IMR-90 (cell line): Measurements from ENCODE around the gene FITM1.

Source experiments
- CTCF ChIP-seq: conservative IDR thresholded peaks from 2 replicates; pipeline ENCODE4 v1.5.1; 2012; ENCODE audit warnings: mild to moderate bottlenecking, low read depth, low read length, improper control_type of control experiment
- MAZ ChIP-seq: IDR thresholded peaks from 2 replicates; pipeline ENCODE4 v1.6.1; 2012; ENCODE audit warnings: low read depth, mild to moderate bottlenecking, low read length, improper control_type of control experiment, moderate library complexity, borderline replicate concordance
- MXI1 ChIP-seq: IDR thresholded peaks from 2 replicates; pipeline ENCODE4 v1.6.1; 2012; ENCODE audit warnings: low read depth, mild to moderate bottlenecking, low read length, moderate library complexity, borderline replicate concordance
- POLR2A ChIP-seq: IDR thresholded peaks from 2 replicates; pipeline ENCODE4 v1.6.1; 2012; ENCODE audit warnings: mild to moderate bottlenecking, low read depth, low read length
- SMC3 ChIP-seq: fragments of 150-350 bp; IDR thresholded peaks from 2 replicates; pipeline ENCODE4 v1.6.1; 2016; ENCODE audit warnings: low read depth, mild to moderate bottlenecking, antibody characterized with exemption, low read length, moderate library complexity

GRCh38 chr14:24147761-24148428, 17.4 kb downstream of the FITM1 start:
- TF ChIP-seq CTCF: no peak
- no peak for TF ChIP-seq MAZ
- TF ChIP-seq SMC3: no peak
- no peak for TF ChIP-seq MXI1
- no peak for TF ChIP-seq POLR2A
